Epithelial cell of esophagus (primary cell): ENCODE data around the gene ACVR1B.

Experiments used
- DNase-seq: peaks from one replicate; pipeline ENCODE4 v3.0.0; 2010; ENCODE audit warnings: low read depth
- H3K4me3 ChIP-seq: 2 replicates; pipeline ENCODE4 v1.5.1; 2011; ENCODE audit warnings: mild to moderate bottlenecking, low read length, control low read depth
- CTCF ChIP-seq: IDR thresholded peaks from 2 replicates; pipeline ENCODE4 v1.5.1; 2011; ENCODE audit warnings: low read depth, mild to moderate bottlenecking, low read length, control low read depth, inconsistent platforms; ENCODE audit not compliant: insufficient read depth; ENCODE audit errors: missing control alignments

ACVR1B gene

GRCh38 chr12:52024845-52025230 is 73.3 kb downstream of the ACVR1B start:
- no peak for DNase-seq
- H3K4me3 ChIP-seq: no peak overlapping the region

GRCh38 chr12:52026263-52026662 is 74.8 kb downstream of the ACVR1B start:
- no peak overlapping the region for H3K4me3 ChIP-seq
- no peak for TF ChIP-seq CTCF
- no peak for DNase-seq

More at GRCh38 chr12:52024845-52025230, 73.3 kb downstream of the ACVR1B start:
- TF ChIP-seq CTCF: no peak

GRCh38 chr12:52027085-52027843 is 75.8 kb downstream of the ACVR1B start:
- no peak overlapping the region for H3K4me3 ChIP-seq
- no peak for TF ChIP-seq CTCF
- no peak for DNase-seq

- H3K4me3 ChIP-seq: no peak overlapping the region
- DNase-seq: no peak
- TF ChIP-seq CTCF: no peak
Observed at GRCh38 chr12:52029685-52030084, 78.2 kb downstream of the ACVR1B start.

GRCh38 chr12:52032446-52032803 is 80.9 kb downstream of the ACVR1B start:
- H3K4me3 ChIP-seq: peak overlapping the region; percentile 35
- DNase-seq: peak; percentile 36

GRCh38 chr12:52032804-52033445 is 81.4 kb downstream of the ACVR1B start:
- no peak for TF ChIP-seq CTCF
- peak overlapping the region; percentile 35 for H3K4me3 ChIP-seq
- DNase-seq: peak; percentile 98

More at GRCh38 chr12:52032446-52032803, 80.9 kb downstream of the ACVR1B start:
- no peak for TF ChIP-seq CTCF
